HG03103 (cell line): Measurements from ENCODE around the gene CFAP73.

Experiments used
- ATAC-seq: cut with Tn5 transposase; IDR thresholded peaks from one replicate; pipeline ENCODE4 v1.9.1; 2021; ENCODE audit warnings: low read depth; ENCODE audit not compliant: unreplicated experiment

CFAP73 gene

GRCh38 chr12:113119980-113120669 lies 29.4 kb upstream of the CFAP73 start:
- ATAC-seq = no peak

GRCh38 chr12:113120670-113121370 lies 28.7 kb upstream of the CFAP73 start:
- no peak for ATAC-seq

GRCh38 chr12:113127791-113128199 lies 21.7 kb upstream of the CFAP73 start:
- ATAC-seq = no peak

DNA sequence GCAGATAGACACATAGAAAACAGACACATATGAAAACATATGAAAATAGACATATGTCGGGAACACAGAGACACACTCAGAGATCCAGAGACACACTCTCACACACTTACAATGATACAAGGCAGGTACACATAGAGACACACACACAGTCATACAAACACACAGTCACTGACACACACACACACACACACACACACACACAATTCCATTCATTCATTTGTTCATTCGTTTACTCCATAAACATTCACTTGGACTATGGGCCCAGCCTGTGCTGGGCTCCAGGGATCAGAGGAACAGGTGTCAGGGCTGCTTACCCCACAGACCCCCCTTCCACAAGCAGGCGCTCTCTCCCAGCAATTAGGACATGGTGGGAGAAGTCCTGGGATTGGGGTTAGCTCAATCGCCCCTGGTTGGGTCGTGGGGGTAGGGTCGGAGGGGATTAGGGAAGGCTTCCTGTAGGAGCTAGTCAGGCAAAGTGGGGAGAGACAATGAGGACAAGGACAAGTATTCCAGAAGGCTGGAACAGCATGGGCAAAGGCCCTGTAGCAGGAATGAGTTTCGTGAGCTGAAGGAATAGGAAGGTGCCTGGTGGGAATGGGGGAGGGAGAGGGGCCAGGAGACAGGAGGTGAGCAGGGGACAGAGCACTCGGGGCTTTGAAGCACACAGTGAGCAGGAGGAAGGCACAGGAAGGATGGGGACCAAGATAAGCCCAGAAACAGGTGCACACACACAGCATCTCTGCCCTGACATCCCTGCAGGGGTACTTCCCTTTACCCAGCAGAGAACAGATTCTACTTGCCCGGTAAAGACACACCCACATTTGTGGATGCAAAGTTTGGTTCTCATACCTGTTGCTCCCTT lies 20.5 kb upstream of the CFAP73 start:
- ATAC-seq = no peak

- ATAC-seq = no peak
These were observed 19.7 kb upstream of the CFAP73 start for GRCh38 chr12:113129664-113130456.

DNA sequence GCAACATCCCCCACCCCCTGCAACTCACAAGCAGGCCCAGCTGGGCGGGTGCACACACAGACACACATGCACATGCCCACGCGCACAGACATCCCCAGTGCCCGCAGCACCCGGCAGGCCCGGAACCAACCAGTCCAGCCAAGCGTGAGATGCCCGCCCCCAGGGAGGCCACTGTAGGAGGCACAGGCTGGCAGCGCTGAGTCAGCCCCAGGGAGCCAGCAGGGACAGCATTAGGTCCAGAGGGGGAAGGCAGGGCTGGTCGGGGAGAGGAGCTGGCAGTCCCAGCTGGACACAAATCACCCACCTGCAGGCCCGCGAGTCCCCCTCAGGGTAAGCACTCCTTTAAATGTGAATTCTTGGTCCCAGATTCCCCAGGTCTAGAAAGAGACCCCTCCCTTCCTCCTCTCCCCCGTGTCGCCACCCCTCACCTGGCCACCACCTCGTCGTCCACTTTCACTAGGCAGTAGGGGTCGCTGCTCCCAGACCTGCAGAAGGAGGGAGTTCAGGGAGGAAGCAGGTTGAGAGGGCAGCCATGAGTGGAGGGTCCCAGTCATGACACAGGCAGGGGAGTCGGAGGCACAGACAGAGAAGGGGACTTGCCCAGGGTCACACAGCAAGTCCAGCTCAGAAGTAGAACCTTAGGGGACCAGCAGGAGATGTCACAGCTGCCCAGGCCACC lies 18.9 kb upstream of the CFAP73 start:
- ATAC-seq = no peak

DNA sequence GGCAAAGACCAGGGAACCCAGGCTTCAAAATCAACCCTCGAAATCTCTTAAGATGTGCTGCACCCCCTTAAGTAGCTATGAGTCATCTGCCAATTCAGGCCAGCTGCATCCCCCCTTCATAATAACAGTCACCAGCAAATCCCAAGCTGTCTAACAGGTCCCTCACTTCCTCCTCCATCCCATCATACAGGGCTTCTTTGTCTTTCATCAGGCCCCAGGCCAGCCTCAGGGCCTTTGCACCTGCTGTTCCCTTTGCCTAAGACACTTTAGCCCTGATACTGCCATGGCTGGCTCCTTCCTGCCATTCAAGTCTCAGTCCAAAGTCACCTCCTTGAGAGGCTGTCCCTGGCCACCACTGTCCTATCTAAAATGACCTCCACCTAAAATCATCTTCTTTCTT lies 18.0 kb upstream of the CFAP73 start:
- ATAC-seq = no peak

GRCh38 chr12:113133036-113133435 lies 16.5 kb upstream of the CFAP73 start:
- ATAC-seq = no peak

- no peak for ATAC-seq
These were observed 15.9 kb upstream of the CFAP73 start for GRCh38 chr12:113133666-113134065.

DNA sequence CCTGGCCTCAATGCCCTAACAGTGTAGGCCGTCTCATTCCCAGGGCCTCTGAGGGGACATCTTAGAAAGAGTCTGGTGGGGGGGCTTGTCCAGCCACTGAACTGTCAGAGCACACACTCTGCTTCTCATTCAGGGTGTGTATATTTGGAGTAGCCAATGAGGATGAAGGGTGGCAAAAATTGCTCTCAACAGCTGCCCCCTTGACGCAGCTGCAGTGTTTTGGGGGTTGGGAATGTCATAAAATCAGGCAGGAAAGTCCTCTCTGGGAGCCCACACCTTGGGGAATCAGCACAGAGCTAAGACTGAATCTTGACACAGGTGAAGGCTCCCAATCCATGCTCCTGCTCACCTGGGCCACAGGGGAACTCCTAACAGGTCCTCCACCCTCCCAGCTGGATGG lies 15.5 kb upstream of the CFAP73 start:
- ATAC-seq = no peak

GRCh38 chr12:113134521-113134951 lies 15.0 kb upstream of the CFAP73 start:
- no peak for ATAC-seq

DNA sequence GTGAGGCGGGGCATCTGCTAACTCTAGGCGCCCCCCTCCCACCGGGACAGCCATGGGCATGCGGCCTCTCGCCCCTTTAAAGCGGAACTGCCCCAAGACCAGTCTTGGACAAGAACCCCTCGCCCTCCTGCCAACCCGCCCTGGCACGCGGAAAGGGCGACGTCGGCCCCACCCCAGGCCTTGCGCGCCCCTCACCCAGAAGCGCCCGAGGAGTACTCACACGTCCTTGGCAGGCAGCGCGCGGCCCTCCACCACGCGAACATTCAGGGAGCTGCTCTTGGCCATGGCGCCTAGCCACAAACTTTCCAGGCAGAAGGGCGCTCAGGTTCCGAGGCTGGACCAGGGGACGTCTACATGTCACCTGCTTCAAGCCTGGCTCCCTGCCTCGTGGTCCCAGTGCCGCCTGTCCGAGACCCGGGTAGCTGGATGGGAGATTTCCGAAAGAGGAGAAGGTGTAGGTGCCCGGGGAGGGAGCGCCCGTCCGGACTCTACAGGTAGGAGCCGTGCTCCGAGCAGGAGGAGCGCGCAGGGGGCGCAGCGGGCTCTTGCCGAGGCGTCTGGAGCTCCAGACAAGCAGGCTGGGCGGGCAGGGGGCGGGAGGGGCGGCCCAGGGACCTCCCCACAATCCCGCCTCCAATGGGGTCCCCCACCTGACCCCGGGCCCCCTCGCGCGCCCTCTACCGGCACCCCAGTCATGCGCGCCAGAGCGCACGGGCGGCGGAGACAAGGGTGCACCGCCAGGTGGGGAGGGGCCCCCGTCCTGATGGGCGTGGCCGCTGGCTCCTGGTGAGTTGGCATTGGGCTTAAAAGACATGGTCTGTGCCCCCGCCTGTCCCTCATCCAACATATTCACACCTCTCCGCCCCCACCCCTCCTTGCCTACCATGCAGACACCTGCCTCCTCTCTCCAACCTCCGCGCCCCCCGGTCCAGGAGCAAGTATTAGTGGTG lies 14.1 kb upstream of the CFAP73 start, which contains the start of gene RASAL1:
Gene RASAL1, minus strand, starts transcription at position 584 of the 950 bp plus-strand sequence. Its CDS starts 299 bp downstream, at position 285.
- no peak for ATAC-seq

DNA sequence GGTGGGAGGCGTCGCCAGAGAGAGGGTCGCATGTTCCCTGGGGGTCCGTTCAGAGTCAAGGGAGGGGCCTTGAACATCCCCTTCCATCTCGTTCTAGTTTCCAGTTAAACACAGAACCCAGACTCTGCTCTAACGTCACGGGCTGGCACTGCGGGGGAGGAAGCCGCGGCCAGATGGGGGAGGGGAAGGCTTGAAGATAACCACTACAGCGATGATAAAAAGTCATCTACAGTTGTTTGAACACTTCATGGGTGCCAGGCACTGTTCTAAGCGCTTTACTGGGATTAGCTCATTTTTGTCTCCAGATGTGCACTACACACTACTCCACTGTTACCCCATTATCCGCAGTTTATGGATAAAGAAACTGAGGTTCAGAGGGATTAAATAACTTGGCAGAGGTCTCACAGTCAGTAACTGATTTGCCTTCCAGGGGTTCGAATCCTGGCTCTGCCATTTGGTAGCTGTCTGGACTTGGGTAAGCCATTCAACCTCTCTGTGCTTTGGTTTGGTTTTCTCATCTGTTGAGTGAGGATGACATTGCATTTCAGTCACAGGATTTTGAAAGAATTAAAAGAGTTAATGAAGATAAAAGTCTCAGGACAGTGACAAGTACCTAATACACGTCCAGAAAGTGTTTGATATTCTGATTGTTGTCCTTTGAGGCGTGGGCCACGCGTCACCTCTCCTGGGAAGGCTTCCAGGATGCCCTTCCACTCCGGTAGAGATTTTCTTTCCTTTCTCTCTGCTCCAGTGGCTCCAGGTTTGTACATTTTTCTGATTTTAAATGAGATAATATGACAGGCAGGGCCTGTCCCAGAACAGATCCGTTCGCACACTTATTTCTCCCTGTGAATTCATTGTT lies 13.2 kb upstream of the CFAP73 start:
- ATAC-seq = no peak

GRCh38 chr12:113136990-113137511 lies 12.5 kb upstream of the CFAP73 start:
- ATAC-seq = no peak

DNA sequence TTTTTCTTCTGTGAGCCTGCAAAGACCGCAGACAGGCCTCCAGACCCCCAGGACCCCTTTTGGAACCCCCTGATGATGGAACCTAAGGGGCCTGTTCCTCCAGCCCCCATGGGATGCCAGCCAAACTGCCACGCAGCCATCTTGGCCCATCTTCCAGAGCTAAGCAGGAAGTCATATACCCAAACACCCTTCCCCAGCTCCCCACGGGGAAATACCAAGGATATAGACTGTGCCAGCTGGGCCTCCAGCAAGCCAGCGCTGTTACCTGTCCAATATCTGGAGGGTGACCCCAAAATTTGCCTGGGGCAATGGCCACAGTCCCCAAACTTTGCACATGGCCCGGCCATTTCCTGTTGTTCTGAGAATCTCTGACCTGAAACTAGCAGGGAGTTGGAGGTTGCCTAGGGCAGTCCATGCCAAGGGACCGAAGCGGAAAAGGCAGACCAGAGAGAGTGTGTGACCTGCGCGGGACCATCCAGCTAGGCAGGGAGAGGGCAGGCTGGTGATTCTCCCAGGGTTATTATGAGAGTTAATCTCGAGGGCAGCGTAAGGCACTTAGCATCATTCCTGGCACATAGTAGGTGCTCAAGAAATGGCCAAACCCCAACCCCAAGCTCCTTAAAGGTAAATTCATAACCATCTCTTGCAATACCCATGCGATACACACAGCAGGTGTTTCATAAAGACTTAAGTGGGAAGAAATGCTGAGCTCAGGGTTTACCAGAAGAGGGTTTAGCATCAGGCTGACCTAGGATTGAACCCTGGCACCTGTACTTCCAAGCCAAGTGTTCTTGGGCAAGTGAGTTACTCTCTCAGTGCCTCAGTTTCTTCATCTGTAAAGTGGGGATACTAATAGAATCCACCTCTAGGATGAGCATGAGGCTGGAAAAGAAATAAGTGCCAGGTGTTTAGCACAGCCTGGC lies 11.4 kb upstream of the CFAP73 start:
- no peak for ATAC-seq

GRCh38 chr12:113138826-113139225 lies 10.7 kb upstream of the CFAP73 start:
- no peak for ATAC-seq
